Superior temporal gyrus (tissue), 1 donor: Measurements from ENCODE around the gene USP6NL.

Source experiments
- DNase-seq: peaks from one replicate; pipeline ENCODE4 v3.0.0-alpha.2; 2016; ENCODE audit errors: extremely low spot score

Gene USP6NL

GRCh38 chr10:11415095-11415494 lies 196.4 kb downstream of the USP6NL start:
- DNase-seq, result no peak

- DNase-seq, result no peak
These were observed 197.0 kb downstream of the USP6NL start for GRCh38 chr10:11414314-11415038.

GRCh38 chr10:11411926-11412545 lies 199.4 kb downstream of the USP6NL start:
- no peak for DNase-seq

- no peak for DNase-seq
These were observed 202.1 kb downstream of the USP6NL start for GRCh38 chr10:11409357-11409756.

GRCh38 chr10:11407939-11408338 lies 203.5 kb downstream of the USP6NL start:
- no peak for DNase-seq

DNA sequence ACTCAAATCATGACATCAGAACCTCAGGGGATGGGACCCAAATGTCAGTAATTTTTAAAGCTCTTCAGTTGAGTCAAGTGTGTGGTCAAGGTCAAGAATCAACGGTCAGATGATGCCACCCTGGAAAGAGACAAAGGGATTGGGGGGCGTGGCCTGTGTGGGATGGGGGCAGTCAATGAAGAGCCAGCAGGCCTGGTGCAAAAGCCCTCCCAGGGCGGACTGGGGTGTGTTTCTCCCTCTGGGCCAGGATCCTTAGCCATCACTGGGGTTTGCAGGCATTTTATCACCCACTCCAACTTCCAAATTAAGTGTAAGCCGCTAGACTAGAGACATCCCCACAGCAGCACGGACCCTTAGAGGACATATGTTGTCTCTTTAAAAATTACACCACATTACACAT lies 204.7 kb downstream of the USP6NL start:
- no peak for DNase-seq

DNA sequence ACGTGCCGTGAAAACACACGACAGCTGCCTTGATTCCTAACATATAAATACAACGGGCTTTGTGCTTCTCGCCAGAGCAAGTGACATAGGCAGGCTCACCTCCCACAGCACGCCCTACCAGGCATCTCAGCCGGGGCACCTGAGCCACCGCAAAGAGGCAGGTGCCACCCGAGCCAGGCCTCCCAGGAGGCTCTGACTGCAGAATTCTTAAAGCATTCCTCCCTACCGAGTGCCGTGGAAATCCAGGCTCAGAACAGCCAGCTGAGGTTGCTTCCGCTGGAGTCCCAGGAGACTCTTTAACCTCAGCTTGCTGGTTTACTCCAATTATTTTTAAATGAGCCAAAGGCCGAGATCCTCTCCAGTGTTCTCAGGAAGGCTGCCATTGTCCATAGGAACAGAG lies 206.5 kb downstream of the USP6NL start:
- DNase-seq, result no peak
